H9 (cell line): ENCODE results near the gene FOXJ3. TPM values are rescaled to one million over a fixed set of nuclear protein-coding genes. Genes with fewer than 3 reads are reported as not detected.

ENCODE experiments used
- DNase-seq: peaks from one replicate; pipeline ENCODE4 v3.0.0-alpha.2; 2017
- H2AFZ ChIP-seq: one replicate; pipeline ENCODE4 v1.6.1; 2013; ENCODE audit warnings: mild to moderate bottlenecking, low read length, control low read depth, moderate library complexity
- H2AK5ac ChIP-seq: 2 replicates; pipeline ENCODE4 v1.6.1; 2013; ENCODE audit warnings: low read length, control low read depth, mixed read lengths; ENCODE audit not compliant: insufficient read length
- H2BK120ac ChIP-seq: one replicate; pipeline ENCODE4 v1.6.1; 2013; ENCODE audit warnings: low read depth, mild to moderate bottlenecking, low read length, control low read depth, inconsistent platforms; ENCODE audit not compliant: poor library complexity, severe bottlenecking
- H2BK12ac ChIP-seq: 2 replicates; pipeline ENCODE4 v1.6.1; 2013; ENCODE audit warnings: low read length, control low read depth, mixed read lengths, low read depth; ENCODE audit not compliant: insufficient read length
- H2BK15ac ChIP-seq: 2 replicates; pipeline ENCODE4 v1.6.1; 2013; ENCODE audit warnings: low read depth, low read length, control low read depth
- H2BK20ac ChIP-seq: one replicate; pipeline ENCODE4 v1.6.1; 2013; ENCODE audit warnings: low read depth, mild to moderate bottlenecking, low read length, control low read depth, inconsistent platforms; ENCODE audit not compliant: poor library complexity, severe bottlenecking
- H2BK5ac ChIP-seq: 2 replicates; pipeline ENCODE4 v1.6.1; 2013; ENCODE audit warnings: low read length, control low read depth, mixed read lengths; ENCODE audit not compliant: insufficient read length
- H3K14ac ChIP-seq: 2 replicates; pipeline ENCODE4 v1.6.1; 2013; ENCODE audit warnings: low read length, control low read depth; ENCODE audit not compliant: insufficient read depth
- H3K18ac ChIP-seq: 2 replicates; pipeline ENCODE4 v1.6.1; 2013; ENCODE audit warnings: low read depth, mild to moderate bottlenecking, mixed read lengths, low read length, control low read depth; ENCODE audit not compliant: insufficient read length
- H3K23ac ChIP-seq: 2 replicates; pipeline ENCODE4 v1.6.1; 2013; ENCODE audit warnings: low read length, control low read depth, mixed read lengths, low read depth; ENCODE audit not compliant: insufficient read length
- H3K23me2 ChIP-seq: 2 replicates; pipeline ENCODE4 v1.6.1; 2013; ENCODE audit warnings: low read depth, mild to moderate bottlenecking, mixed read lengths, low read length, control low read depth; ENCODE audit not compliant: insufficient read length, poor library complexity, severe bottlenecking
- H3K27ac ChIP-seq: 2 replicates; pipeline ENCODE4 v1.5.1; 2013; ENCODE audit warnings: low read length, control low read depth, mixed read lengths, low read depth; ENCODE audit not compliant: insufficient read length
- H3K27me3 ChIP-seq: 2 replicates; pipeline ENCODE4 v1.6.1; 2013; ENCODE audit warnings: low read length, control low read depth, inconsistent platforms; ENCODE audit not compliant: insufficient read depth
- H3K4ac ChIP-seq: 2 replicates; pipeline ENCODE4 v1.6.1; 2013; ENCODE audit warnings: low read depth, mild to moderate bottlenecking, control low read depth, inconsistent platforms, low read length, moderate library complexity
- H3K4me1 ChIP-seq: 2 replicates; pipeline ENCODE4 v1.6.1; 2013; ENCODE audit warnings: low read length, control low read depth, inconsistent platforms; ENCODE audit not compliant: insufficient read depth
- H3K4me2 ChIP-seq: 2 replicates; pipeline ENCODE4 v1.6.1; 2013; ENCODE audit warnings: low read length, control low read depth, mixed read lengths; ENCODE audit not compliant: insufficient read length, insufficient read depth
- H3K56ac ChIP-seq: 2 replicates; pipeline ENCODE4 v1.6.1; 2013; ENCODE audit warnings: low read depth, mild to moderate bottlenecking, mixed read lengths, low read length, control low read depth; ENCODE audit not compliant: insufficient read length
- H3K79me1 ChIP-seq: 2 replicates; pipeline ENCODE4 v1.6.1; 2013; ENCODE audit warnings: low read depth, mild to moderate bottlenecking, moderate library complexity, low read length, control low read depth, inconsistent platforms; ENCODE audit not compliant: insufficient read depth, poor library complexity, severe bottlenecking
- H3K79me2 ChIP-seq: 2 replicates; pipeline ENCODE4 v1.6.1; 2013; ENCODE audit warnings: low read length, control low read depth, inconsistent platforms; ENCODE audit not compliant: insufficient read depth
- H3K9ac ChIP-seq: 2 replicates; pipeline ENCODE4 v1.6.1; 2013; ENCODE audit warnings: low read length, control low read depth, mixed read lengths; ENCODE audit not compliant: insufficient read length; ENCODE audit errors: extremely low read depth
- H3K9me3 ChIP-seq: one replicate; pipeline ENCODE4 v1.6.1; 2013; ENCODE audit warnings: low read depth, low read length, inconsistent platforms; ENCODE audit not compliant: control insufficient read depth
- H3T11ph ChIP-seq: one replicate; pipeline ENCODE4 v1.6.1; 2013; ENCODE audit warnings: mild to moderate bottlenecking, low read length, control low read depth, inconsistent platforms
- H4K20me1 ChIP-seq: one replicate; pipeline ENCODE4 v1.6.1; 2013; ENCODE audit not compliant: control insufficient read depth, insufficient read length, insufficient read depth
- H4K5ac ChIP-seq: 2 replicates; pipeline ENCODE4 v1.6.1; 2013; ENCODE audit warnings: low read depth, mild to moderate bottlenecking, mixed read lengths, low read length, control low read depth; ENCODE audit not compliant: insufficient read length
- H4K8ac ChIP-seq: replicated peaks from 2 replicates; pipeline ENCODE4 v1.6.1; 2013; ENCODE audit warnings: low read length, control low read depth, mixed read lengths, low read depth; ENCODE audit not compliant: insufficient read length
- H4K91ac ChIP-seq: 2 replicates; pipeline ENCODE4 v1.6.1; 2013; ENCODE audit warnings: low read depth, mild to moderate bottlenecking, moderate library complexity, mixed read lengths, low read length, control low read depth; ENCODE audit not compliant: insufficient read length
- H3K27ac Mint-ChIP-seq, 3 experiments: 2 replicates in 2 of 3; 3 replicates in 1 of 3; pipeline ENCODE4 v1.8.0; 2020 to 2021; ENCODE audit warnings: mixed read lengths in 3 of 3, mild to moderate bottlenecking in 1 of 3, moderate library complexity in 1 of 3
- H3K27me3 Mint-ChIP-seq: 2 replicates; pipeline ENCODE4 v1.8.0; 2021; ENCODE audit warnings: low read depth, mild to moderate bottlenecking, moderate library complexity, mixed read lengths
- H3K36me3 Mint-ChIP-seq, 3 experiments: 2 replicates in 2 of 3; 3 replicates in 1 of 3; pipeline ENCODE4 v1.8.0; 2020 to 2021; ENCODE audit warnings: low read depth in 3 of 3, mixed read lengths in 3 of 3; ENCODE audit not compliant: insufficient read depth in 1 of 3
- H3K4me1 Mint-ChIP-seq, 2 experiments: 2 replicates each; pipeline ENCODE4 v1.8.0; 2020; ENCODE audit warnings: mixed read lengths in 2 of 2
- H3K4me3 Mint-ChIP-seq, 2 experiments: 2 replicates in 1 of 2; 3 replicates in 1 of 2; pipeline ENCODE4 v1.8.0; 2020 to 2021; ENCODE audit warnings: mild to moderate bottlenecking in 2 of 2, mixed read lengths in 2 of 2, moderate library complexity in 1 of 2
- H3K9me3 Mint-ChIP-seq, 2 experiments: 2 replicates in 1 of 2; 3 replicates in 1 of 2; pipeline ENCODE4 v1.8.0; 2020; ENCODE audit warnings: mild to moderate bottlenecking in 2 of 2, mixed read lengths in 2 of 2, moderate library complexity in 1 of 2
- CTCF ChIP-seq: fragments of 200-600 bp; sonication (generic); conservative IDR thresholded peaks from 3 replicates; pipeline ENCODE4 v1.8.0; 2021; ENCODE audit warnings: antibody characterized with exemption, mild to moderate bottlenecking
- WGBS: extraction: QIAGEN DNeasy Blood & Tissue Kit; methylation state at CpG from one replicate; pipeline ENCODE4 v1.1.7; 2013; ENCODE audit warnings: missing lambda C conversion rate, low lambda C conversion rate, mixed read lengths; ENCODE audit not compliant: insufficient read length; ENCODE audit errors: extremely low coverage; 5-methylcytosine and 5-hydroxymethylcytosine counted together
- total RNA-seq: library from RNA; stranded (reverse); gene quantifications from 2 replicates; pipeline ENCODE4 v1.2.1, GENCODE V29; 2021

FOXJ3 gene
- total RNA-seq, 1 experiment from 2014 or later: 49.9 TPM

GRCh38 chr1:42175314-42176054, 159.6 kb downstream of the FOXJ3 start:
- no peak overlapping the region for H2AK5ac ChIP-seq
- H2BK120ac ChIP-seq: no peak overlapping the region
- no peaks in the 10 kb centered on the region for H4K20me1 ChIP-seq
- no peak overlapping the region for H2AFZ ChIP-seq
- H3K79me1 ChIP-seq: no peaks in the 10 kb centered on the region
- H2BK12ac ChIP-seq: no peak overlapping the region
- no peaks in the 10 kb centered on the region for H3K79me2 ChIP-seq
- H3K14ac ChIP-seq: no peak overlapping the region
- no peak overlapping the region for H4K5ac ChIP-seq
- no peak overlapping the region for H2BK5ac ChIP-seq
- H3K18ac ChIP-seq: no peak overlapping the region
- Mint-ChIP-seq H3K9me3 (no peaks in the 10 kb centered on the region; a peak in 1 of 5 replicates), H3K4me3 (no peak overlapping the region), H3K4me1 (peaks cover 10 to 11% of the 10 kb centered on the region in 2 experiments), H3K36me3 (peaks cover 0 to 11% (median 0%) of the 10 kb centered on the region in 3 experiments; a peak in 3 of 7 replicates), H3K27me3 (no peaks in the 10 kb centered on the region), H3K27ac (no peak overlapping the region)
- no peaks in the 10 kb centered on the region for H3K27me3 ChIP-seq
- H2BK20ac ChIP-seq: no peak overlapping the region
- no peak overlapping the region for H2BK15ac ChIP-seq
- no peak overlapping the region for H3K9ac ChIP-seq
- no peak for TF ChIP-seq CTCF
- no peak overlapping the region for H3K27ac ChIP-seq
- no peak for DNase-seq
- WGBS: no CpG with 5 or more reads among the region's 7 CpGs
- H3K4me2 ChIP-seq: no peak overlapping the region
- no peak overlapping the region for H3K23ac ChIP-seq
- no peak overlapping the region for H3K4ac ChIP-seq
- H3K4me1 ChIP-seq: no peaks in the 10 kb centered on the region
- H4K8ac ChIP-seq: no peak overlapping the region
- no peak overlapping the region for H3T11ph ChIP-seq
- H3K56ac ChIP-seq: no peak overlapping the region
- no peaks in the 10 kb centered on the region for H3K9me3 ChIP-seq
- no peaks in the 10 kb centered on the region for H3K23me2 ChIP-seq
- no peak overlapping the region for H4K91ac ChIP-seq
